HepG2 (cell line): ENCODE measurements around the gene CERS6. TPM values are rescaled to one million over a fixed set of nuclear protein-coding genes. Genes with fewer than 3 reads are reported as not detected.

ENCODE experiments used
- ATAC-seq: fragments of 200-7000 bp; cut with Tn5 transposase; 3 replicates; pipeline ENCODE4 v1.9.1; 2020; ENCODE audit warnings: mild to moderate bottlenecking, moderate library complexity
- BruUV-seq: library from RNA; stranded (reverse); fragments of 400-500 nt; replicated peaks from 2 replicates; lab custom pipeline; 2021; lab: Mats Ljungman, UMichigan
- CTCF ChIA-PET: fragments of 300-600 bp; formaldehyde crosslinking; extraction: SDS; loops from one replicate; lab custom pipeline; 2021; ENCODE audit warnings: low total read pairs, inconsistent platforms, low intra/inter-chr PET ratio; lab: Yijun Ruan, JAX
- POLR2A ChIA-PET: fragments of 350-600 bp; sonication (Branson Sonifier 250); formaldehyde crosslinking; loops from one replicate; lab custom pipeline; 2020; ENCODE audit warnings: antibody characterized with exemption, inconsistent platforms; lab: Yijun Ruan, JAX
- DNase-seq: peaks from one replicate; pipeline ENCODE4 v3.0.0-alpha.2; 2015; ENCODE audit warnings: low spot score
- FAIRE-seq: peaks from 3 replicates; lab custom pipeline; 2011; peaks lifted over from hg19 to GRCh38; lab: Jason Lieb, UNC
- H2AFZ ChIP-seq: one replicate; pipeline ENCODE4 v1.6.1; 2011; ENCODE audit warnings: low read length, inconsistent platforms
- H3K27ac ChIP-seq: fragments of 300-600 bp; 3 replicates; pipeline ENCODE4 v1.8.0; 2011; ENCODE audit warnings: mixed run types, mild to moderate bottlenecking, mixed read lengths, low read length, inconsistent platforms; ENCODE audit not compliant: insufficient read depth; ENCODE audit errors: extremely low read length
- H3K27me3 ChIP-seq, 2 experiments: fragments of 200-600 bp in 1 of 2; 2 replicates in 1 of 2; 3 replicates in 1 of 2; pipeline versions ENCODE4 v1.6.0 to v1.8.0; 2011; ENCODE audit warnings: low read length in 2 of 2, mild to moderate bottlenecking in 2 of 2, moderate library complexity in 2 of 2, inconsistent platforms in 1 of 2; ENCODE audit not compliant: insufficient read depth in 2 of 2, control insufficient read depth in 1 of 2
- H3K36me3 ChIP-seq, 2 experiments: fragments of 200-600 bp in 1 of 2; replicated peaks in 1 of 2; 2 replicates in 1 of 2; 3 replicates in 1 of 2; pipeline versions ENCODE4 v1.5.1 to v1.8.0; 2011; ENCODE audit warnings: low read length in 2 of 2, inconsistent platforms in 1 of 2; ENCODE audit not compliant: insufficient read depth in 2 of 2, control insufficient read depth in 1 of 2
- H3K4me1 ChIP-seq: 2 replicates; pipeline ENCODE4 v1.5.1; 2012; ENCODE audit warnings: low read length, inconsistent platforms; ENCODE audit not compliant: insufficient read depth
- H3K4me2 ChIP-seq: 2 replicates; pipeline ENCODE4 v1.6.0; 2011; ENCODE audit warnings: low read depth, low read length, inconsistent platforms
- H3K4me3 ChIP-seq, 3 experiments: fragments of 200-600 bp in 1 of 3; sonication (generic), shearing (Covaris generic) in 1 of 3; replicated peaks in 1 of 3; 2 replicates each; pipeline ENCODE4 v1.5.1; 2011 to 2016; ENCODE audit warnings: low read length in 3 of 3, inconsistent platforms in 2 of 3, low read depth in 2 of 3, mild to moderate bottlenecking in 2 of 3, control low read depth in 1 of 3, mixed read lengths in 1 of 3; ENCODE audit not compliant: insufficient read depth in 1 of 3
- H3K79me2 ChIP-seq: one replicate; pipeline ENCODE4 v1.6.1; 2011; ENCODE audit warnings: low read length, inconsistent platforms; ENCODE audit not compliant: insufficient read depth
- H3K9ac ChIP-seq: 2 replicates; pipeline ENCODE4 v1.6.0; 2011; ENCODE audit warnings: mild to moderate bottlenecking, low read depth, low read length, inconsistent platforms; ENCODE audit not compliant: insufficient read depth
- H3K9me3 ChIP-seq: 2 replicates; pipeline ENCODE4 v1.5.1; 2012; ENCODE audit warnings: mild to moderate bottlenecking, low read length
- H4K20me1 ChIP-seq: 2 replicates; pipeline ENCODE4 v1.6.0; 2011; ENCODE audit warnings: inconsistent platforms, mild to moderate bottlenecking, low read length, moderate library complexity; ENCODE audit not compliant: insufficient read depth
- ERF ChIP-seq: IDR thresholded peaks from 2 replicates; pipeline ENCODE4 v1.6.1; 2018; ENCODE audit warnings: missing biosample characterization, missing genetic modification reagents
- HMG20A ChIP-seq: IDR thresholded peaks from 2 replicates; pipeline ENCODE4 v1.6.1; 2016; ENCODE audit warnings: borderline replicate concordance
- NRL ChIP-seq: sonication (generic); formaldehyde crosslinking; IDR thresholded peaks from 2 replicates; pipeline ENCODE4 v1.5.0; 2020; ENCODE audit warnings: missing genetic modification reagents, mild to moderate bottlenecking, moderate library complexity, borderline replicate concordance
- XRCC5 ChIP-seq: fragments of 200-400 bp; formaldehyde crosslinking; optimal IDR thresholded peaks from 2 replicates; pipeline ENCODE3; 2017; ENCODE audit warnings: mild to moderate bottlenecking, low read length
- YEATS4 ChIP-seq: sonication (generic); formaldehyde crosslinking; IDR thresholded peaks from 2 replicates; pipeline ENCODE4 v1.4.0; 2020; ENCODE audit warnings: missing genetic modification reagents, borderline replicate concordance
- ZBTB20 ChIP-seq: sonication (generic); formaldehyde crosslinking; IDR thresholded peaks from 2 replicates; pipeline ENCODE4 v1.8.1; 2023; ENCODE audit warnings: missing genetic modification reagents, low read depth, mild to moderate bottlenecking, borderline replicate concordance
- ZNF264 ChIP-seq: sonication (generic); formaldehyde crosslinking; IDR thresholded peaks from 2 replicates; pipeline ENCODE4 v1.4.0; 2020; ENCODE audit warnings: missing genetic modification reagents
- ZNF614 ChIP-seq: IDR thresholded peaks from 2 replicates; pipeline ENCODE4 v1.6.1; 2018; ENCODE audit warnings: missing biosample characterization, missing genetic modification reagents, inconsistent platforms, borderline replicate concordance
- ZNF781 ChIP-seq: sonication (generic); formaldehyde crosslinking; IDR thresholded peaks from 2 replicates; pipeline ENCODE4 v1.5.1; 2020; ENCODE audit warnings: borderline replicate concordance, mild to moderate bottlenecking, missing genetic modification reagents; ENCODE audit errors: not compliant biosample characterization
- WGBS: methylation state at CpG from one replicate; pipeline ENCODE4 v1.1.6; 2017; ENCODE audit warnings: low lambda C conversion rate; 5-methylcytosine and 5-hydroxymethylcytosine counted together
- in situ Hi-C: cut with HindIII; loops from 2 replicates; pipeline ENCODE4 v1.10.0; 2017; ENCODE audit warnings: low pct_unique_long_range_greater_than_20kb; ENCODE audit not compliant: extremely low pct_ligation_motif_present
- intact Hi-C: fragments of 100-400 bp; cut with micrococcal nuclease; formaldehyde crosslinking; loops from one replicate; pipeline ENCODE4 v1.10.0; 2022; ENCODE audit not compliant: unreplicated experiment
- polyA plus RNA-seq, 8 experiments: library from polyadenylated mRNA; depleted of rRNA in 3 of 8; stranded (reverse) in 7 of 8; unstranded in 1 of 8; fragments of >200 nt; fragmentation: Illumina TruSeq in 4 of 8; extraction: Trizol in 4 of 8; gene quantifications; 2 replicates each; pipeline versions ENCODE4 v1.2.1 to v1.2.3, GENCODE V29; 2011 to 2016; ENCODE audit warnings: low read depth in 4 of 8, missing spikeins in 1 of 8, mixed read lengths in 1 of 8; ENCODE audit not compliant: insufficient read depth in 1 of 8
- total RNA-seq, 5 experiments: library from RNA; depleted of rRNA; stranded (reverse); fragments of >200 nt; fragmentation: Illumina TruSeq; extraction: Trizol; gene quantifications; 2 replicates each; pipeline ENCODE4 v1.2.3, GENCODE V29; 2016; ENCODE audit warnings: low read depth in 1 of 5

The CERS6 gene
- total and polyA plus RNA-seq, 2 of the 13 experiments (the other 11 are each of a cell fraction or from before 2014, with no cell fraction given) = 10.1 to 20.3 TPM

- FAIRE-seq (no peak), DNase-seq (no peak), ATAC-seq (no peak)
- over 99% methylated on average over 3 of the region's 3 CpGs for WGBS
- H3K9me3 ChIP-seq = no peaks in the 10 kb centered on the region
- no peak overlapping the region for H3K4me3 ChIP-seq
- no TSS peak for BruUV-seq
- intact Hi-C loops = no loop called here
- POLR2A ChIA-PET = no interaction called here
- in situ Hi-C loops = no loop called here
- H4K20me1 ChIP-seq = no peaks in the 10 kb centered on the region
- no peak for TF ChIP-seq YEATS4 (CRISPR knock-in tag)
- no peak for TF ChIP-seq ZNF781
- no peak for TF ChIP-seq HMG20A (CRISPR knock-in tag)
- TF ChIP-seq ZNF264 (CRISPR knock-in tag) = no peak
- no peak for TF ChIP-seq NRL (CRISPR knock-in tag)
- no peak overlapping the region for H3K4me2 ChIP-seq
- H3K27me3 ChIP-seq = no peaks in the 10 kb centered on the region
- H3K79me2 ChIP-seq = no peaks in the 10 kb centered on the region
- no peaks in the 10 kb centered on the region for H3K4me1 ChIP-seq
- CTCF ChIA-PET = no interaction called here
- no peak overlapping the region for H3K27ac ChIP-seq
- H3K36me3 ChIP-seq = no peaks in the 10 kb centered on the region
- H3K9ac ChIP-seq = no peak overlapping the region
- H2AFZ ChIP-seq = no peak overlapping the region
These were observed 183.4 kb downstream of the CERS6 start for GRCh38 chr2:168639441-168639898.

GRCh38 chr2:168640039-168640438 is 184.0 kb downstream of the CERS6 start:
- no peak for TF ChIP-seq ZBTB20 (CRISPR knock-in tag)
- no peak for TF ChIP-seq ERF (CRISPR knock-in tag)
- TF ChIP-seq XRCC5 = no peak
- no peak for TF ChIP-seq ZNF614
- H3K9ac ChIP-seq = no peak overlapping the region

More at GRCh38 chr2:168640039-168640438, 184.0 kb downstream of the CERS6 start:
- H3K9me3 ChIP-seq = no peaks in the 10 kb centered on the region
- DNase-seq (no peak), FAIRE-seq (no peak), ATAC-seq (no peak)
- H3K27ac ChIP-seq = no peak overlapping the region
- H3K36me3 ChIP-seq = no peaks in the 10 kb centered on the region
- H4K20me1 ChIP-seq = no peaks in the 10 kb centered on the region
- no peak overlapping the region for H2AFZ ChIP-seq
- 96% methylated on average over 3 of the region's 3 CpGs for WGBS
- H3K79me2 ChIP-seq = no peaks in the 10 kb centered on the region
- ChIA-PET POLR2A (no interaction called here), CTCF (no interaction called here)
- BruUV-seq = no TSS peak
- H3K4me3 ChIP-seq = no peak overlapping the region
- no peaks in the 10 kb centered on the region for H3K4me1 ChIP-seq
- in situ Hi-C loops = no loop called here
- intact Hi-C loops = no loop called here
- H3K4me2 ChIP-seq = no peak overlapping the region
- no peaks in the 10 kb centered on the region for H3K27me3 ChIP-seq
